Stimulated activated CD4-positive, alpha-beta T cell treated with anti-CD3 and anti-CD28 coated beads, TNF-alpha, amount 100 ng/mL, for 48 hours (primary cell): Measurements from ENCODE around the gene AKAP13.

Experiments
- DNase-seq, 3 donors: peaks; one replicate each; pipeline ENCODE4 v3.0.0-alpha.2; 2020; ENCODE audit warnings: low read depth in 3 of 3

AKAP13 gene

GRCh38 chr15:85766001-85766831 is 385.8 kb downstream of the AKAP13 start:
- no peak for DNase-seq

DNA sequence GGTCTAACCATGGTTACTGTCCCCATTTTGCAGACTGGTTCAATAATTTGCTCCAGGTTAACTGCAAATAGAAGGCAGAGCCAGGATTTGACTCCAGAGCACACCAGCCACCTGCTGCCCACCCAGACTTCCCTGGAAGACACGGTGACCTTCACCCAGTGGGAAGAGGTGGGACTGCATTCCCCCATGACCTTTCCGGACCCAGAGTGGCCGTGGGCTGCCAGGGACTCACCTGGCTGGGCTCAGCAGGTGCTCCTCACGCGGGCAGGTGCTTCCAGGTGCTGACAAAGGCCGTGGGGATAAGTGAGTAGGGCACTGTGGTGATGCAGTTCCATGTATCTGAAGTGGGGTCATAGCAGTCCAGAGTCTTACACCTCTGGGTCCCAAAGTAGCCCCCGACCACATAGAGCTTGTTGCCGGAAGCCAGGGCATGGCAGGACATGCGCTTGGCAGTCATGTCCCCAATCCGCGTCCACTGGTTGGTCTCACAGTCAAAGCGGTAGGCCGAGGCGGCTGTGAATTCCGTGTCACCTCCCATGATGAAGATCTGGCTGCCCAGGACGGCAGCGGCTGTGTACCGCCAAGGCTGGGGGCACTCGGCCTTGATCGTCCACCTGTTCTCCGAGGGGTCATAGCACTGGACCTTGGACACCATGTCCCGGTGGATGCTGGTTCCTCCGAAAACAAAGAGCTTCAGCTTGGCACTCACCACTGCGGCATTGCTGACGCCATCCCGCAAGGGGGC is 387.6 kb downstream of the AKAP13 start:
- DNase-seq = no peak

DNA sequence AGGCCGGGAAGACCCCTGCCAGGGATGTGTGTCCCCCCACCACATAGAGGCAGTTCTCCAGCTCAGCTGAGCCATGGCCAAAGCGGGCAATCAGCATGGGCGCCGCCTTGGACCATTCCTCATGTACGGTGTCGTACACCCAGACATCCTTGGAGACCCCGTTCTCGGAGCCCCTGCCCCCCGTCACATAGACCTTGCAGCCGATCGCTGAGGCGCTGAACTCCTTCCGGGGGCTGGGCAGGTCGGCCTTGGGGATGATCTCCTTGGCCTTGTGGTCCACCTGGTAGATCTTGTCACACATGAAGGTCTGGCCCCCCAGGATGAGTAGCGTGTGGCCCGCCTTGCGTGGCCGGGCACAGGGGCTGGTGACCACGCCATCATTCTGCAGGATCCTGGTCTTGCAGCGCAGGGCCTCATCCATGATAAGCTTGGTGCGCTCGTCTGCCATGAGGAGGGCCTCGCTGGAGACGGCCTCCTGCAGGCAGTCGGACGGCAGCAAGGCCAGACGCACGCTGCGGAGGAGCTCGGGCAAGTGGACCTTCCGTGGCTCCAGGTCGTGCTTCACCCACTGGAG is 388.3 kb downstream of the AKAP13 start:
- DNase-seq = no peak

DNA sequence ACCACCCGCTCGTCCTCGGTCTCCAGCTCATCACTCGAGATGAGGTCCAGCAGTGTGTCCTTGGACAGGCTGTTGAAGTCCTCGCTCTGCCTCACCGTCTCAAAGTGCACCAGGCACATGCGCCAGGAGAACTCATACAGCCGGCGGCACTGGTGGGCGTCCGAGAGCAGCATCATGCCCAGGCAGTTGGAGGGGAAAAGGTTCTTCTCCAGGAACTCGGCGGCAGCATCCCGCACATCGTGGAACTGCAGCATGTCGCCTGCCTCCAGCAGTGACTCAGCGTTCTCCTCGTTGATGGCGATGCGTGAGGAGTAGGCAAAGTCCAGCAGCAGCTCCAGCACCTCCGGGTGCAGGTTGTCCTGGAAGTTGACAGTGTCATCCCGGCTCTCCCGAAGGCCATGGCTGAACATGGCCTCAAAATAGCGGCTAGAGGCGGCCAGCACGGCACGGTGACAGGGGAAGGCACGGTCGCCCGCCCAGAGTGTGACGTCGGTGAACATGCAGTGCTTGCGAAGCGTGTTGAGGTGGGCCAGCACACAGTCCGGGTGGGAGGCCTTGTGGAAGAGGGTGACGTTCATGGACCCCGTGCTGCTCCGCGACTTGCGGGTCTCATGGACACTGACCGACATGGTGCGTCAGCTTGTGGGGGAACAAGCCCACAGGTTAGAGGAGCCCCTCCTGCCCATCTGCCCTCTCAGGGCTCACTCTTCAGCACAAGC is 388.9 kb downstream of the AKAP13 start:
- DNase-seq = no peak

DNA sequence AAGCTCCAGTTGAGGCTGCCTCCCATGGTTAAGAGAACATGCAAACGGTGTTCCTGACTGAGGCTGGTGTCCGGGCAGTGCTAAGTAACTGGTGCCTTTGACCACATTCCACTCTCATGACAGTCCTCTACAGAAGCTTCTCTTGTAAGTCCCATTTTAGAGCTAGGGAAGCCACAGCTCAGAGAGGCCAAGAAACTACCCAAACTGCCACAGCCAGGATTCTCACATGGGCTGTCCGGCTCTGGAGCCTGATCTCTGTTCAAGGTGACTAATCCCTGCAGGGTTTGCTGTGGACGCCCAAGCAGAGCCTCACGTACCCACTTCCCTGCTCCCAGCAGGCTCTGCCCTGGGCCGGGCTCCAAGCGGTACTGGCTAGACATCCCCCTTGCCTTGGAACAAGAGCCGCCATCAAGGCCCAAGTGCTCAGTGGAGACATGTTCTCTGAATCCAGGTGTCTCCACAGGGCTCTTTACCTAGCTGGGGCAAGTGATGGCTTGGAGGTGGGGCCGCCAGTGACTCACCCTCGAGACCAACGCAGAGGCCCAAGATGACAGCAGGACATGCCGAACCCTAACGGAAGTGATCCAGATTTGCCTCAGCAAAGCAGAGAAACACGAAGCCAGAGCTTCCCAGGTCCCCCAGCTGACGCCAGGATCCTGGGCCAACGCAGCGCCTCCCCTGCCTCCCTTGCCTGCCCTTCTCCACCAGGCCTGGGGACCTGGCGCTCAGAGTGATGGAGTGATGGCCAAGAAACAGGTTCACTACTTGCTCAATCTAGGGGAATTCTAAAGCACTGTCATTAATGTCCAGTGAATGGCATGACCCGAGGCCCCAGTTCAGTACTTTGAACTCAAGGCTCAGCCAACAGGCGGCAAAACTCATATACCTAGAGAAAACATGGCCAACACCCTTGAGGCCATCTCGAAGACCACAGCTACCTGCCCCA is 390.0 kb downstream of the AKAP13 start:
- no peak for DNase-seq

DNA sequence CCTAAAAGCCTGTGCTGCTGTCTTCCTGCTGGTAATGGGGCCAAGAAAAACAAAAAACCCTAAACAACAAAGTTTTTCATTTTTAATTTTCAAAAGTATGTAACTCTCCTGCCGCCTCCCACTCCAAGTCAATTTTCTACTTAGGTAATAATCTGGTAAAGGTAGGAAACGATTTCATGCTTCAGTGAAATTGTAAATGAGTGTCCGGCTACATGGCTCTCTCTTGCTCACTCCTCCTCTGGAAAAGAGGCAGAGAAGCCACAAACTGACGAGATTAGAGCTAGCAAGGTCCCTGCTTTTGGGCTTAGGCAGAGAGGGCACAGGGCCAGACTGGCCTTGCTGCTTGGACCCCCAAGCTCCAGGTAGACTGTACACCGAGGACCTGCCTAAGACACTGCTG is 390.9 kb downstream of the AKAP13 start:
- DNase-seq = no peak

- DNase-seq = no peak
Observed at GRCh38 chr15:85771781-85772445, 391.5 kb downstream of the AKAP13 start.

DNA sequence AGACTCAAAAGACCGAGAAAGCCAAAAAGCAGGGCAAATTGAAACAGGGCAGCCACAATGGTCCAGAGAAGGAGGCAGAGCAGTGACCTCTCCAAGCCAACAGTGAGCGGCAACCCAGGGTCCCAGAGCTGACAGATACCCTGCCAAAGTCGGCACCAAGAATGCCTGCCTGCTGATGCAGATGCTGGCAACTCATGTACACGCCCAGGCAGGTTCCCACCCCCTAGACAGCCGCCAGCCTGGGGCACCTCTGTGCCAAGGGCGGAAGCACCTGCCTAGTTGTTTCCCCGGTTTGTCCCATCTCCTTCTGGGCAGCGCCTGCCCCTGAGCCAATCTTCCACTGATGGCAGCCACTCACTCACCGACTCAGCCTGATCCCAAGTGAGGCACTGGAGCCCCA is 392.3 kb downstream of the AKAP13 start:
- DNase-seq = no peak

GRCh38 chr15:85773249-85773648 is 392.8 kb downstream of the AKAP13 start:
- DNase-seq = no peak

GRCh38 chr15:85773970-85774369 is 393.6 kb downstream of the AKAP13 start:
- no peak for DNase-seq

- no peak for DNase-seq
Observed at GRCh38 chr15:85777250-85778106, 397.1 kb downstream of the AKAP13 start.

DNA sequence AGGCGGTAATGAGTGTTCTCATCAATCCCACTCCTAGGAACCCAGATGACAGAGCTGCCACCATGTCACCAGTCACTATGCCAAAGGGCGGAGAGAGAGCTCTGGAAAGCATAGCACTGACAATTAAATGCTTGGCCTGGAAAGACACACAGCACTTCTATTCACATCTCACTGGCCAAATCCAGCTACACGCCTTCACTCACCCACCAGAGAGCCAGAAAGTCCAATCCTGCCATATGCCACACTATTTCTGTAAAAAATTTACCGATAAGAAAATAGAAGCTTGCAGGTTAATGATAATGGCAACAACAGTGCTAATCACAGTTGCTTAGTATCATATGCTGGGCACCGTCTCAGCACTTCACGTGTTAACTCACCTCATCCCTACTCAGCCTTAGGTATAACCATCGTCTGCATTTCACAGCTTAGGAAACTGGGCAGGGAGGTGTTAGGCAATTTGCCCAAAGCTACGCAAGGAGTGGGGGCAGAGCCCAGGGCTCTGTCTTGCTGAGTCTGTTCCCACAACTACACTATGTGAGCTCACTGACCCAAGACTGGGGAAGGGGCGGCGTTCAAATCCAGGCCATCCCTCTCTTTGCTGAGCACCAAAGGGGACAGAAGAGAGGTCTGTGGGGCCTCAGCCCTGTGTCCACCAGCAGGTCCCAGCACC is 397.8 kb downstream of the AKAP13 start:
- DNase-seq = no peak

DNA sequence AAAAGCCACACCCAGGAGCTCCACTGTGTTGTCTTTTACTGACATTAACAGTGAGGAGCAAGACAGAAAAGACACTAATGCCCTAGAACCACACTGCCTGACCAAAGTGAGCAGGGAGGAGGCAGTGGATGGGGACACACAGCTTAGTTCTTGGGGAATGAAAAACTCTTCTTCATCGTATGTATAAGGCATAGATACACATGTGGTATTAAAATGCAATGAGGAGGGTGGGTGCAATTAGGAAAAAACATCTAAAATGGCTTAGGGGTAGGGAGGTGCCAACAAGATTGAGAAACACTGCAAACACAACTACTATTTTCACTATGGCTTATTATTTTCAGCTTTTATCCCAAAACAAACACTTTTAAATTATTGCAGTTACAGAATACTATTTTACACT is 398.8 kb downstream of the AKAP13 start:
- no peak for DNase-seq

DNA sequence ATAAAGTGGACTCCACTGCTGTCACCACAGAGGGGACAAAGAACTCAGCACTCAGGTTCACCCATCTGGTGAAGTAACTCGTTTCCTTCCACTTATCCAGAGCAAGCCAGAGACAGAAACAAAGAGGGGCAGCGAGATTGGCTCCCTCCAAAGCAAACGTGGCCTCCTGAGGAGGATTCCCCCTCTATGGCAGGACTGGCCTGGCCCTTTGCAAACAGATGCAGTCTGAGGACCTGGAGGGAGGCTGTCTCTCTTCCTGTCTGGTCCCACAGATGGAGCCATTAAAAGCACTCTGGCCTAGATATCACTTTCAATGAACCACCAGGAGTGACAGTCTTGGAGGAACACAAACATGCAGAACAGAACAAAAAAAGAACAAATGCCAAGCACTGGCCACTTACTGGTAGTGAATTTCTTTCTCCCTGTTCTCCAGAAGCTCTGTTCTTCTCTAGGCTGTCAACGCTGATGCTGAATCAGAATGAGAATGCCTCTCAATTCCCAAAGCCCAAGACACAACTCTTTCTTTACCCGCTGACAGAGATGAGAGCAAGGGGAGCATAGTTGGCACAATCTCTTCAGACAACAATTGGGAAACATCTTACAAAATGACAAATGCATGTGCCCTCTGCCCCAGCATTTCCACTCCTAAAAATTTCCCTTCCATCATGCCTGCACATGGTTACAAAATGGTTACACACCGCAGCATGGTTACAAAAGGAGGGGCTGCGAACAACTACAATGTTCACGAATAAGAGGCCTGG is 400.0 kb downstream of the AKAP13 start:
- DNase-seq = no peak

- DNase-seq = no peak
Observed at GRCh38 chr15:85781099-85781498, 400.7 kb downstream of the AKAP13 start.

DNA sequence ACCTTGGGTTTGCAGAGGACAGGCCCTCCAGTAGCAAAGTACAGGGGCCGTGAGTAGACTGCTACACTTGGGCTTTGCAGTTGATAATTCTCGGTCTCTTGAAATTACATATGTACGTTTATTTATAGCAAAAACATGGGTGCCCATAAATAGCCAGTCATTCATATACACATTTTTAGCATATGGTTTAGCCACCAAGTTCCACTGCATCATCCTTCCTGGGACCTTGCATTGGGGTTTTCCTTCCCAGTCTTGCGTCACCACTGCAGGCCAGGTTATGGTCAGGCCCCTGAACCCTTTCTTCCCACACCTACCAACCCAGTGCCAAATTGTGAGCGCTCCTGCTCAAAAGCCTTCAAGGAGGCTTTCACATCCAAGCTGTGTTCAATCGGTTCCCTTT is 401.7 kb downstream of the AKAP13 start:
- DNase-seq = no peak

DNA sequence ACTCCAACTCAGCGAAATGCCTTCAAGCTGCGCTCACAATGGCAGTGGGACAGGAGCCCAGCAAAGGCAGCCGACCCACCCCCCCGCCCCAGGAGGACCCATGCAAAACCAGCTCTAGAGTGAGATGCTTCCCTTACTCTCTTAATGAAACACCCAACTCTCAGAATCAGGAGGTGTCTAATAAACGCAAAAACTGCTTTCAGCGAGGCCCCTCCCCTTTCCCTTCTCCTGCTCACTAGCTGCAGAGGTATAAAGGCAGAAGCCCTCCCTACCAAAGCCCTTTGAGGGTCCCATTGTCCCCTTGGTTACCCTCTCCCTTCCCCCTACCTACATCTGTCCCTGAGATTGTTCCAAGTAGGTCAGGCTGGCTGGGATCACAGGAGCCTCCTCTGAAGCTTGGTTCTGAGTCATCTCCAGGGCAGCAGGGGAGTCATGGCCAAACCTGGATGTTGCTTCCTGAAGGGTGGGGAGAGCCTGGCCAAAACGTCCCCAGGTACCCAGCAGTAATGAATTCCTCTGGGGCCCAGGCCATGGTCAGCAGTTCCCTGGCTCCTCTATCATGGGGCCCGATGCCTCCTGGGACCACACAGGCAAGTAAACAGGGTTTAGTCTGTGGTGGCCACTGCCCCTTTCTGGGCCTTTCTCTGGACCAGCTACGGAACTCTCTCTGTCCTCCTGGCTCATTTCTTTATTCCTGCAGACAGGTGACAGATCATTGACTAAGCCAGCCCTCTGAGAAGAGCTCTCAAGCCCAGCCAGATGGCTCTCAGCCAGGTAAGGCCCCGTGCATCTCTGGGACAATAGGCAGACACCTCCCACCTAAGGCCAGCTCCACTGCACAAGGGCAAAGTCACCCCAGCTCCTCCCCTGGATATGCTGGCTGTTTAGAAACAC is 405.7 kb downstream of the AKAP13 start:
- no peak for DNase-seq
